HG03045 (cell line): ENCODE results near the gene PCDH9.

Source experiments
- ATAC-seq: cut with Tn5 transposase; IDR thresholded peaks from one replicate; pipeline ENCODE4 v1.9.1; 2021; ENCODE audit warnings: mild to moderate bottlenecking, moderate library complexity; ENCODE audit not compliant: unreplicated experiment

The PCDH9 gene

DNA sequence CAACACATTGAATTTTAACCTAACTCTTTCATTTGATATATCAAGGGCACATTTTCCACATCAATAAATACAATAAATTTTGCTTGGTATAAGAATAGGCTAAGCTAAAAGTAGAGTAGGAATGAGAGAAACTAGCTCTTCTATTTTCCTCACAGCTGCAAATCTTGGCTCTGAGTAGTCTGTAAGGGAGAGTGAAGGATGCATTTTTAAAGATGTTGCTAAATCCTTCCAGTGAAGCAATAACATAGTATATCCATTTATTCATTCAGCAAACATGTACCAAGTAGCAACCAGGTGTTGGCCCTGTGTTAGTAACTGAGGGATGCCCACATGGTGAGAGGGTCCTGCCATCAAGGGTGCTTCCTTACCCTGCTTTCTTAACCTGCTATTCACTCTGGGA lies 799.9 kb downstream of the PCDH9 start:
- no peak for ATAC-seq

- no peak for ATAC-seq
Observed at GRCh38 chr13:66429156-66429555, 801.0 kb downstream of the PCDH9 start.

- ATAC-seq: no peak
Observed at GRCh38 chr13:66427458-66427861, 802.7 kb downstream of the PCDH9 start.

DNA sequence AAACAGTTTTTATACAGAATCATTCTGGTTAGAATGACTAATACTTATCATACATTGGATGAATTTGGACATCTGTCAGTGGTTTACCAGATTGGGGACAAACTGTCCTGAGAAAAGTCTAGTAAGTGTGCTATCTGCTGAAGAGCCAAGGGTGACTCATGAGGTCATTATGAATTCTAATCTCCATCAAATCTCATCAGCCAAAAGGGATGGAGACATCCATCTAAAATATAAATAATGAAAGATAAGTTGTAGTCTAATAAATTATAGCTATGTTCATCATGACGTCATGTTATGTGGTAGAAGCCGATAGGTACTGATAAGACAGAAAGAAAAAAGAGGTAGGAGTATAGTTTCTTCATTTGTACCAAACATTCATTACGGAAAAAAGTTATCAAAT lies 804.4 kb downstream of the PCDH9 start:
- ATAC-seq: no peak

- ATAC-seq: no peak
Observed at GRCh38 chr13:66424422-66424821, 805.7 kb downstream of the PCDH9 start.

DNA sequence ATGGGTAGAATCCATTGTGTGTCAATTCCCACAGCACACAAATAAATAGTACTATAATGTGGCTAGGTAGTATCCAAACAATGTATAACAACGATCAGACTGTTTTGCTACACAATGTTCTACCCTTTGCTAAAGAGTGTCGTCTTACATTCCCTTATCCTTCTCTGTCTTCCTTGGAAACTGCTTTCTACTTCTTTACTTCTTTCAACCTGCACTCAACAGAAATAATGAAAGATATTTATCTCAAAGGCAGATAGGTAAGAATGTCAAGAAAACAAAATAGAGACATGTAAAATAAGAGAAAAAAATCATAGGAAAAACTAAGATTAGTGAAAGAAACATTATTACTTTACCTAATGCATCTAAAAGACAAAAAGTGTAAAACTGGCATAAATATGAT lies 814.7 kb downstream of the PCDH9 start:
- ATAC-seq: no peak

DNA sequence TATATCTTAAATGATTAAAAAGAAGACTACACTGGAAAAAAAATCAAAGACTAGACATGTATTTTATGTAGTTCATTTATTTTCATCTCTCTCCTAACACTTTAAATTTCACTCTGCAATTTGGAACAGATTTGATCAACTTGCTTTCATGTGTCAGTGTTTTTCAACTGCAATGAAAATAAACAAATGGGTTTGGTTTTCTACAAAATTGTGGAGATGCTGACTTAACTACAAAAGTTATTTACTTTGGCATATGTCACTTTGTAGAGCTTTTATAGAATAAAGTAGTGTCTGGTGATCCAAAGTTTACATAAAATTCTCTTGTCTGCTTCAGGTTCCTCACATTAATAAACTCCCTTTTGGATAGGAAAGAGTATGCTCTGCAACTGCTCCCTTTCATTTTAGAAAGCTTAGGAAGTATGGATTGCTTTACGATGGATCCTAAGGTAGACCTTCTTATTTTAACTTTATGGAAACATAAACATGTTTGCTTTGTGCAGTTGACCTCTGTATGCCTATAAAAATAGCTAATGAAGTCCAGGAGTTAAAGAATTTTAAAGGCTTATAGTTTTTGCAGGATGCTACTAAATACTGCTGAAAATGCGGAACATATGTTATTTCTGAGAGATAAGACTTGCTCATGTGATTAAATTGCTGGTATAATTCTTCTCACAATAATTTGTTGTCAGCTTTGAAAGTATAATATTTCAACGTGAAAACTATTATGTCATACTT lies 815.9 kb downstream of the PCDH9 start:
- ATAC-seq: no peak

GRCh38 chr13:66410314-66410713 lies 819.8 kb downstream of the PCDH9 start:
- no peak for ATAC-seq

GRCh38 chr13:66409542-66409941 lies 820.6 kb downstream of the PCDH9 start:
- no peak for ATAC-seq

GRCh38 chr13:66407128-66407527 lies 823.0 kb downstream of the PCDH9 start:
- ATAC-seq: no peak

- ATAC-seq: no peak
Observed at GRCh38 chr13:66405908-66406802, 824.0 kb downstream of the PCDH9 start.

- ATAC-seq: no peak
Observed at GRCh38 chr13:66402546-66402945, 827.6 kb downstream of the PCDH9 start.

- ATAC-seq: no peak
Observed at GRCh38 chr13:66402066-66402465, 828.1 kb downstream of the PCDH9 start.

GRCh38 chr13:66400292-66400691 lies 829.8 kb downstream of the PCDH9 start:
- no peak for ATAC-seq

GRCh38 chr13:66399873-66400272 lies 830.3 kb downstream of the PCDH9 start:
- no peak for ATAC-seq

DNA sequence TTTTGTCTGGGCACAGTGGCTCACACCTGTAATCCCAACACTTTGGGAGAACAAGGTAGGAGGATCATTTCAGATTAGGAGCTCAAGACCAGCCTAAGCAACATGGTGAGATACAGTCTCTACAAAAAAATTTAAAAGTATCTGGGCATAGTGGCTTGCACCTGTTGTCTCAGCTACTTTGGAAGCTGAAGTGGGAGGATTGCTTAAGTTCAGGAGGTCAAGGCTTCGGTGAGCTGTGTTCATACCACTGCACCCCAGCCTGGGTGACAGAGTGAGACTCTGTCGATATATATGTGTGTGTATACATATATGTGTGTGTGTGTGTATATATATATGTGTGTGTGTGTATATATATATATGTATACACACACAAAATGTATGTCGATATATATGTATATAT lies 833.0 kb downstream of the PCDH9 start:
- ATAC-seq: no peak

- ATAC-seq: no peak
Observed at GRCh38 chr13:66391322-66391721, 838.8 kb downstream of the PCDH9 start.

DNA sequence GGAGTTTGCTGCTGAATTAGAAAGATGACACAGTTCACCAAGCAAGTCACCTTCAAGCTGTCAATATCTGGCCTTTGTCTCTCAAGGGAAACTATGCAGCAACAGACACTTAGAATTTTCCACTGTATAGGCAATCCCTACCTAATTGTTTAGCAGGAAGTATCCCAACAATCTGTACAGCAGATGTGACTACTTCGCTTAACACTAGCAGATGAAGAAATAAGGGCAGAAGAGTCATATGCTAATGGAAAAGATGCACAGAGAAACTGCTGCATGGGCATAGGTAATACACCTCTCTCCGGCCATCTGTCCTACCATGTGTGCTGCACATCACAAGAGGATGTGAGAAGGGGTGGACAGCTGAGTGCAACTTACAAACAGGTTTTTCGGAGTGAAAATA lies 851.2 kb downstream of the PCDH9 start:
- ATAC-seq: no peak

DNA sequence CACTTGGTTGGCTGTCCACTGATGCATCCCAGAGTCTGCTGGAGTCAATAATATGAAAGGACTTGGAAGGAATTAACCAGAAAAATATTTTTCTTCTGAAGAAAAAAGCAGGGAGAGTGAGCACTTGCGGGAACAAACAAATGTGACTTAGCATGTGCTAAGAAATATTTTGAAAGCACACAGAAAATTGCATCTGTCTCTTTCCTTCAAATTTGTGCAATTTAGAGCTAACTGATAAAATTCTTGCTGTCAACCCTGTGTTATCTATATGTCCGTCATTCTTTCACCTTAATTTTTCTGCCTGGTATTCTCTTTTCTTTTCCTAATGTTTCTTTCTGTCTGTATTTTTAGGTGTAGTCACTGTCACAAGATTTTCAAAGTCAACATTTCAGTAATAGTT lies 852.6 kb downstream of the PCDH9 start:
- no peak for ATAC-seq

DNA sequence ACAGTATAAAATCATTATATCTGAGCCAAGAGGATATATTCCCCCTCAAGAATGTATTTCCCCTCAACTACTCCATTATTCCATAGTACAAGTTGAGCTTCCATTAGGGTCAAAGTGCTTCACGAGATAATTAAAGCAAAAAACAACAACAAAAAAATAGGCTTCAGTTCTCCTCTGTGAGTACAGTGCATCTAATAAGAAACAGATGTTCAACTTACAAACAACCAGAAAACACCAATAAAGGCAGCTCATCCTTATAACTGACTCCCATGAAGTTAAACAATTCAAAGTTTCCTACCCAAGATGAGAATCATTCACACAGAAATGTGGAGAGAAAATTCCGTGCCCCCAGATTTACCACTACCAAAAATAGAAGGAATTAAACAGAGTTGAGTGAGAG lies 854.4 kb downstream of the PCDH9 start:
- no peak for ATAC-seq

DNA sequence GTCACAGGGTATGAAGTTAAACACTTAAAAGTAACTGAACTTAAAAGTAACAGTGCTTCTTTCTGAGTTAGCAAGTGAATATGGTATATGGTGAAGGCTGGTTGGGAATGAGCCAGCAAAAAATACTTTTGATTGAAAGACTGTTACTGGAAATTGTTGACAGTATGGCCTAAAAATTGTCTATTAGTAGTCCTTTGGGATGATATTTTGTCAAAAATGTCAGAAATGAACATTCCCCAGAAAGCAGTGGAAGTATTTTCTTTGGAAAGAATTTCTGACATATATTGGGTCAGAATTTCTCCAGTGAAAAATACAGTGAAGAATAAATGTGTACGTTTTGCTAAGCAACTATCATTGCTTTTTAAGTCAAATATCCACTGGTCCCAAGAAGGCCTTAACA lies 860.5 kb downstream of the PCDH9 start:
- no peak for ATAC-seq

- no peak for ATAC-seq
Observed at GRCh38 chr13:66367356-66367755, 862.8 kb downstream of the PCDH9 start.
